ENCODE results near the gene TMEM208. TPM values are rescaled to one million over a fixed set of nuclear protein-coding genes. Genes with fewer than 3 reads are reported as not detected.

Gene TMEM208
- total RNA-seq (2021) (37.4 to 48.4 TPM (median 43.1 TPM) in 3 replicates), Bru-seq, nascent RNA (percentile 80 among the genes with signal in this experiment)
- long read RNA-seq, experiment 1, transcript TMEM208-201 (6 exons, 793 nt) = major isoform, 61 of 69 reads
- long read RNA-seq, experiment 1, partial matches to known transcripts = 1 of 69 reads
- long read RNA-seq, experiment 1, other reads (novel, unspliced or antisense) = 2 of 69 reads
- long read RNA-seq, experiment 2, transcript TMEM208-201 (6 exons, 793 nt) = major isoform, 32 of 55 reads
- long read RNA-seq, experiment 2, partial matches to known transcripts = 7 of 55 reads
- long read RNA-seq, experiment 2, other reads (novel, unspliced or antisense) = 10 of 55 reads
- long read RNA-seq, experiment 3, transcript TMEM208-207 (6 exons, 887 nt) = minor isoform, 9 of 51 reads
- long read RNA-seq, experiment 3, transcript TMEM208-203 (6 exons, 775 nt) = minor isoform, 5 of 51 reads
- long read RNA-seq, experiment 3, transcript TMEM208-201 (6 exons, 793 nt) = major isoform, 30 of 51 reads
- long read RNA-seq, experiment 3, partial matches to known transcripts = 3 of 51 reads
- long read RNA-seq, experiment 3, other reads (novel, unspliced or antisense) = 2 of 51 reads

DNA sequence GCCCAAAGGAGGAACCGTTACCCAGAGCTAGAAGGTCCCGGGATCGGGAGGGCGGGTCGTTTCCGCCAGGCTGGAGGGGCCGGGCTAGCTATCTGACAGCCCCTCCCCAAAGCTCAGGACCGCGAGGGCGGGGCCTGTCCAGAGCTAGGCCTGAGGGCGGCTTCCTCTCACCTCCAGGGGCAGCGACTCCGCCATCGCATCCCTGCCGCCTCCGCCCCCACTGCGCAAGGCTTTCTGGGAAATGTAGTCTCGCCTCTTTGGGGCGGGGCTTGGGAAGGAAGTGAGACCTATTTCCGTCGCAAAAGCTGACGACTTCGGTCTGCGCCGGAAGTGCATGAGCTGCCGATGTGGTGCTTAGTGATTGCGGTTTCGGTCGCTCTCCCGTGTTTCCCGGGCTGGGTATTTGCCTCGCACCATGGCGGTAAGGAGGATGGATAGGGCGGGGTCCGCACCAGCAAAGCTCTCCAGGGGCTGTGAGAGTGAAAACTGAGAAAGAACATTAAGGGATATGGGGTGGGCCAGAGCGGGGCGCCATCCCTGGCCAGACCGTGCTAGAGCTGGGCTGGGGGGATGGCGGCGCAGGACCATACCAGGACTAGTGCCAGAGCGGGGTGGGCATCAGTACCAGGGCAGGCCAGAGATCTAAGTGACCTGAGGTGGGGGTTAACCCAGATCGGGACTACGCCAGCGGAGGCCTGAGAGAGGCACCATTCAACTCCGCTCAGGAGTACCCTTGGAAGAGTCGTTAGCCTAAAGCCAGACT is at the start of gene TMEM208:
Gene TMEM208 (plus strand): TSS at position 327 of the 763 bp plus-strand sequence. CDS start 89 bp downstream, at position 416.
- H3K36me3 Mint-ChIP-seq = peaks cover 26% of the 10 kb centered on the region
- H3K27me3 Mint-ChIP-seq (ENCODE audit: low read depth) = peaks cover 28% of the 10 kb centered on the region
- DNase-seq (ENCODE audit: low spot score) (peak; percentile 100), ATAC-seq (peak; percentile 99)
- H3K4me3 Mint-ChIP-seq = peak within 1 kb of the TSS; percentile 97
- H3K27ac Mint-ChIP-seq = peak within 1 kb of the TSS; percentile 98
- H3K4me1 Mint-ChIP-seq = peaks cover 15% of the 10 kb centered on the region
- ChIA-PET CTCF (interaction anchor here (0.8 to 2.8 kb wide), 21 partner anchors 9 to 266 kb away, joined by 3 to 41 read pairs (median 5); partner anchors contain the start of genes B3GNT9, CES3, E2F4 and ELMO3), POLR2A (interaction anchor here (0.6 to 2.1 kb wide), 11 partner anchors 10 to 53 kb away, joined by 3 to 25 read pairs (median 4); partner anchors contain the start of genes ELMO3, EXOC3L1 and FHOD1)
- no peaks in the 10 kb centered on the region for H3K9me3 Mint-ChIP-seq
- TF ChIP-seq, protein P1, sequence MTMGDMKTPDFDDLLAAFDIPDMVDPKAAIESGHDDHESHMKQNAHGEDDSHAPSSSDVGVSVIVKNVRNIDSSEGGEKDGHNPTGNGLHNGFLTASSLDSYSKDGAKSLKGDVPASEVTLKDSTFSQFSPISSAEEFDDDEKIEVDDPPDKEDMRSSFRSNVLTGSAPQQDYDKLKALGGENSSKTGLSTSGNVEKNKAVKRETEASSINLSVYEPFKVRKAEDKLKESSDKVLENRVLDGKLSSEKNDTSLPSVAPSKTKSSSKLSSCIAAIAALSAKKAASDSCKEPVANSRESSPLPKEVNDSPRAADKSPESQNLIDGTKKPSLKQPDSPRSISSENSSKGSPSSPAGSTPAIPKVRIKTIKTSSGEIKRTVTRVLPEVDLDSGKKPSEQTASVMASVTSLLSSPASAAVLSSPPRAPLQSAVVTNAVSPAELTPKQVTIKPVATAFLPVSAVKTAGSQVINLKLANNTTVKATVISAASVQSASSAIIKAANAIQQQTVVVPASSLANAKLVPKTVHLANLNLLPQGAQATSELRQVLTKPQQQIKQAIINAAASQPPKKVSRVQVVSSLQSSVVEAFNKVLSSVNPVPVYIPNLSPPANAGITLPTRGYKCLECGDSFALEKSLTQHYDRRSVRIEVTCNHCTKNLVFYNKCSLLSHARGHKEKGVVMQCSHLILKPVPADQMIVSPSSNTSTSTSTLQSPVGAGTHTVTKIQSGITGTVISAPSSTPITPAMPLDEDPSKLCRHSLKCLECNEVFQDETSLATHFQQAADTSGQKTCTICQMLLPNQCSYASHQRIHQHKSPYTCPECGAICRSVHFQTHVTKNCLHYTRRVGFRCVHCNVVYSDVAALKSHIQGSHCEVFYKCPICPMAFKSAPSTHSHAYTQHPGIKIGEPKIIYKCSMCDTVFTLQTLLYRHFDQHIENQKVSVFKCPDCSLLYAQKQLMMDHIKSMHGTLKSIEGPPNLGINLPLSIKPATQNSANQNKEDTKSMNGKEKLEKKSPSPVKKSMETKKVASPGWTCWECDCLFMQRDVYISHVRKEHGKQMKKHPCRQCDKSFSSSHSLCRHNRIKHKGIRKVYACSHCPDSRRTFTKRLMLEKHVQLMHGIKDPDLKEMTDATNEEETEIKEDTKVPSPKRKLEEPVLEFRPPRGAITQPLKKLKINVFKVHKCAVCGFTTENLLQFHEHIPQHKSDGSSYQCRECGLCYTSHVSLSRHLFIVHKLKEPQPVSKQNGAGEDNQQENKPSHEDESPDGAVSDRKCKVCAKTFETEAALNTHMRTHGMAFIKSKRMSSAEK (CRISPR knock-in tag; IDR thresholded peaks at IDR 0.05; ENCODE audit: borderline replicate concordance) = 0 out of 2 replicates have a peak, but pooled peaks have one; percentile 17
- 0 out of 2 replicates have a peak, but pooled peaks have one; percentile 39 for TF ChIP-seq ZNF416 (CRISPR knock-in tag; IDR thresholded peaks at IDR 0.05)
- TF ChIP-seq SMAD3 (CRISPR knock-in tag; IDR thresholded peaks at IDR 0.05; ENCODE audit: borderline replicate concordance) = no peak
- TF ChIP-seq, protein P2, sequence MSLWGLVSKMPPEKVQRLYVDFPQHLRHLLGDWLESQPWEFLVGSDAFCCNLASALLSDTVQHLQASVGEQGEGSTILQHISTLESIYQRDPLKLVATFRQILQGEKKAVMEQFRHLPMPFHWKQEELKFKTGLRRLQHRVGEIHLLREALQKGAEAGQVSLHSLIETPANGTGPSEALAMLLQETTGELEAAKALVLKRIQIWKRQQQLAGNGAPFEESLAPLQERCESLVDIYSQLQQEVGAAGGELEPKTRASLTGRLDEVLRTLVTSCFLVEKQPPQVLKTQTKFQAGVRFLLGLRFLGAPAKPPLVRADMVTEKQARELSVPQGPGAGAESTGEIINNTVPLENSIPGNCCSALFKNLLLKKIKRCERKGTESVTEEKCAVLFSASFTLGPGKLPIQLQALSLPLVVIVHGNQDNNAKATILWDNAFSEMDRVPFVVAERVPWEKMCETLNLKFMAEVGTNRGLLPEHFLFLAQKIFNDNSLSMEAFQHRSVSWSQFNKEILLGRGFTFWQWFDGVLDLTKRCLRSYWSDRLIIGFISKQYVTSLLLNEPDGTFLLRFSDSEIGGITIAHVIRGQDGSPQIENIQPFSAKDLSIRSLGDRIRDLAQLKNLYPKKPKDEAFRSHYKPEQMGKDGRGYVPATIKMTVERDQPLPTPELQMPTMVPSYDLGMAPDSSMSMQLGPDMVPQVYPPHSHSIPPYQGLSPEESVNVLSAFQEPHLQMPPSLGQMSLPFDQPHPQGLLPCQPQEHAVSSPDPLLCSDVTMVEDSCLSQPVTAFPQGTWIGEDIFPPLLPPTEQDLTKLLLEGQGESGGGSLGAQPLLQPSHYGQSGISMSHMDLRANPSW (CRISPR knock-in tag; conservative IDR thresholded peaks at IDR 0.05; ENCODE audit: low read depth) = no peak
- TF ChIP-seq, protein P3, sequence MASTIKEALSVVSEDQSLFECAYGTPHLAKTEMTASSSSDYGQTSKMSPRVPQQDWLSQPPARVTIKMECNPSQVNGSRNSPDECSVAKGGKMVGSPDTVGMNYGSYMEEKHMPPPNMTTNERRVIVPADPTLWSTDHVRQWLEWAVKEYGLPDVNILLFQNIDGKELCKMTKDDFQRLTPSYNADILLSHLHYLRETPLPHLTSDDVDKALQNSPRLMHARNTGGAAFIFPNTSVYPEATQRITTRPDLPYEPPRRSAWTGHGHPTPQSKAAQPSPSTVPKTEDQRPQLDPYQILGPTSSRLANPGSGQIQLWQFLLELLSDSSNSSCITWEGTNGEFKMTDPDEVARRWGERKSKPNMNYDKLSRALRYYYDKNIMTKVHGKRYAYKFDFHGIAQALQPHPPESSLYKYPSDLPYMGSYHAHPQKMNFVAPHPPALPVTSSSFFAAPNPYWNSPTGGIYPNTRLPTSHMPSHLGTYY (CRISPR knock-in tag; IDR thresholded peaks at IDR 0.05) = peak; percentile 18; the same call in 1 of the 2 replicates
- peak; percentile 100 for TF ChIP-seq CREM (CRISPR knock-in tag; IDR thresholded peaks at IDR 0.05)
- TF ChIP-seq, protein P4, sequence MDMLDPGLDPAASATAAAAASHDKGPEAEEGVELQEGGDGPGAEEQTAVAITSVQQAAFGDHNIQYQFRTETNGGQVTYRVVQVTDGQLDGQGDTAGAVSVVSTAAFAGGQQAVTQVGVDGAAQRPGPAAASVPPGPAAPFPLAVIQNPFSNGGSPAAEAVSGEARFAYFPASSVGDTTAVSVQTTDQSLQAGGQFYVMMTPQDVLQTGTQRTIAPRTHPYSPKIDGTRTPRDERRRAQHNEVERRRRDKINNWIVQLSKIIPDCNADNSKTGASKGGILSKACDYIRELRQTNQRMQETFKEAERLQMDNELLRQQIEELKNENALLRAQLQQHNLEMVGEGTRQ (CRISPR knock-in tag; IDR thresholded peaks at IDR 0.05) = 0 out of 2 replicates have a peak, but pooled peaks have one; percentile 17
- TF ChIP-seq ATF1 (CRISPR knock-in tag; IDR thresholded peaks at IDR 0.05) = peak; percentile 89; the same call in 1 of the 2 replicates
- TF ChIP-seq TEAD1 (CRISPR knock-in tag; IDR thresholded peaks at IDR 0.05) = peak; percentile 46; the same call in 1 of the 2 replicates
- TF ChIP-seq ETV6 (CRISPR knock-in tag; IDR thresholded peaks at IDR 0.05) = peak; percentile 36; the same call in 1 of the 2 replicates
- TF ChIP-seq, protein P5, sequence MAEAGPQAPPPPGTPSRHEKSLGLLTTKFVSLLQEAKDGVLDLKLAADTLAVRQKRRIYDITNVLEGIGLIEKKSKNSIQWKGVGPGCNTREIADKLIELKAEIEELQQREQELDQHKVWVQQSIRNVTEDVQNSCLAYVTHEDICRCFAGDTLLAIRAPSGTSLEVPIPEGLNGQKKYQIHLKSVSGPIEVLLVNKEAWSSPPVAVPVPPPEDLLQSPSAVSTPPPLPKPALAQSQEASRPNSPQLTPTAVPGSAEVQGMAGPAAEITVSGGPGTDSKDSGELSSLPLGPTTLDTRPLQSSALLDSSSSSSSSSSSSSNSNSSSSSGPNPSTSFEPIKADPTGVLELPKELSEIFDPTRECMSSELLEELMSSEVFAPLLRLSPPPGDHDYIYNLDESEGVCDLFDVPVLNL (CRISPR knock-in tag; IDR thresholded peaks at IDR 0.05; ENCODE audit: borderline replicate concordance, low read depth) = no peak
- peak; percentile 100 for TF ChIP-seq SP1 (CRISPR knock-in tag; conservative IDR thresholded peaks at IDR 0.05)
- no peak for TF ChIP-seq ZNF232 (CRISPR knock-in tag; IDR thresholded peaks at IDR 0.05)
- 0 out of 2 replicates have a peak, but pooled peaks have one; percentile 30 for TF ChIP-seq MYBL2 (CRISPR knock-in tag; IDR thresholded peaks at IDR 0.05)
- TF ChIP-seq CBFB (CRISPR knock-in tag; IDR thresholded peaks at IDR 0.05; ENCODE audit: low read depth) = 0 out of 2 replicates have a peak, but pooled peaks have one; percentile 39
- peak; percentile 47; the same call in 1 of the 2 replicates for TF ChIP-seq NFATC4 (CRISPR knock-in tag; IDR thresholded peaks at IDR 0.05)
- TF ChIP-seq RELA (CRISPR knock-in tag; IDR thresholded peaks at IDR 0.05; ENCODE audit: borderline replicate concordance) = no peak
- no peak for TF ChIP-seq TEAD4 (CRISPR knock-in tag; IDR thresholded peaks at IDR 0.05)
- TF ChIP-seq ELF4 (CRISPR knock-in tag; IDR thresholded peaks at IDR 0.05; ENCODE audit: low read depth) = no peak
- TF ChIP-seq, protein P6, sequence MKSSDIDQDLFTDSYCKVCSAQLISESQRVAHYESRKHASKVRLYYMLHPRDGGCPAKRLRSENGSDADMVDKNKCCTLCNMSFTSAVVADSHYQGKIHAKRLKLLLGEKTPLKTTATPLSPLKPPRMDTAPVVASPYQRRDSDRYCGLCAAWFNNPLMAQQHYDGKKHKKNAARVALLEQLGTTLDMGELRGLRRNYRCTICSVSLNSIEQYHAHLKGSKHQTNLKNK (CRISPR knock-in tag; IDR thresholded peaks at IDR 0.05) = 0 out of 2 replicates have a peak, but pooled peaks have one; percentile 42
- peak; percentile 94 for TF ChIP-seq FOXK1 (CRISPR knock-in tag; IDR thresholded peaks at IDR 0.05)
- TF ChIP-seq NFYB (CRISPR knock-in tag; conservative IDR thresholded peaks at IDR 0.05; ENCODE audit: low read depth) = no peak
- TF ChIP-seq, protein P7, sequence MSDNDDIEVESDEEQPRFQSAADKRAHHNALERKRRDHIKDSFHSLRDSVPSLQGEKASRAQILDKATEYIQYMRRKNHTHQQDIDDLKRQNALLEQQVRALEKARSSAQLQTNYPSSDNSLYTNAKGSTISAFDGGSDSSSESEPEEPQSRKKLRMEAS (CRISPR knock-in tag; IDR thresholded peaks at IDR 0.05) = peak; percentile 58; the same call in 1 of the 2 replicates

Measured in WTC11 (cell line).